HuH-7.5 (cell line): ENCODE measurements around the gene GALNT18.

Experiments used
- DNase-seq: peaks from one replicate; pipeline ENCODE4 v3.0.0; 2011; ENCODE audit warnings: low spot score

GALNT18 gene

GRCh38 chr11:11408436-11409221 is 213.2 kb downstream of the GALNT18 start:
- DNase-seq = no peak

GRCh38 chr11:11407763-11408084 is 214.1 kb downstream of the GALNT18 start:
- no peak for DNase-seq

GRCh38 chr11:11407065-11407762 is 214.6 kb downstream of the GALNT18 start:
- DNase-seq = no peak

GRCh38 chr11:11406652-11407051 is 215.2 kb downstream of the GALNT18 start:
- DNase-seq = no peak

GRCh38 chr11:11403763-11404725 is 217.8 kb downstream of the GALNT18 start:
- no peak for DNase-seq

- no peak for DNase-seq
Measured at GRCh38 chr11:11401960-11402535, 219.8 kb downstream of the GALNT18 start.

- DNase-seq = no peak
Measured at GRCh38 chr11:11400635-11401232, 221.1 kb downstream of the GALNT18 start.

- DNase-seq = no peak
Measured at GRCh38 chr11:11400121-11400520, 221.7 kb downstream of the GALNT18 start.

- no peak for DNase-seq
Measured at GRCh38 chr11:11397781-11398180, 224.0 kb downstream of the GALNT18 start.

GRCh38 chr11:11397036-11397415 is 224.8 kb downstream of the GALNT18 start:
- no peak for DNase-seq

- no peak for DNase-seq
Measured at GRCh38 chr11:11396301-11397035, 225.3 kb downstream of the GALNT18 start.

- DNase-seq = no peak
Measured at GRCh38 chr11:11395126-11395525, 226.7 kb downstream of the GALNT18 start.

GRCh38 chr11:11394241-11394640 is 227.6 kb downstream of the GALNT18 start:
- no peak for DNase-seq

GRCh38 chr11:11391796-11392463 is 229.9 kb downstream of the GALNT18 start:
- no peak for DNase-seq

- no peak for DNase-seq
Measured at GRCh38 chr11:11391169-11391568, 230.6 kb downstream of the GALNT18 start.

GRCh38 chr11:11390068-11390771 is 231.6 kb downstream of the GALNT18 start:
- DNase-seq = no peak

- no peak for DNase-seq
Measured at GRCh38 chr11:11389238-11389637, 232.6 kb downstream of the GALNT18 start.

- no peak for DNase-seq
Measured at GRCh38 chr11:11387622-11388305, 234.0 kb downstream of the GALNT18 start.

GRCh38 chr11:11387207-11387606 is 234.6 kb downstream of the GALNT18 start:
- no peak for DNase-seq
